Activated CD8-positive, alpha-beta memory T cell treated with anti-CD3 and anti-CD28 coated beads for 36 hours (primary cell): ENCODE measurements around the gene MESD. TPM values are rescaled to one million over a fixed set of nuclear protein-coding genes. Genes with fewer than 3 reads are reported as not detected.
"Not testable (repeated sequence)": the region's sequence is repeated elsewhere in the genome, so short reads cannot be mapped to it uniquely, and the experiment has no call there.

Experiments used
- CTCF ChIA-PET: fragments of 350-600 bp; sonication (Branson Sonifier 250); formaldehyde crosslinking; loops from one replicate; lab custom pipeline; 2021; ENCODE audit warnings: antibody characterized with exemption; lab: Charles Lee
- POLR2A ChIA-PET: fragments of 350-600 bp; sonication (Branson Sonifier 250); formaldehyde crosslinking; loops from one replicate; lab custom pipeline; 2021; ENCODE audit warnings: antibody characterized with exemption; lab: Charles Lee
- total RNA-seq, 2 experiments: library from RNA; stranded (reverse); gene quantifications; one replicate each; pipeline ENCODE4 v1.2.3, GENCODE V29; 2021

MESD gene
- total RNA-seq, 2 experiments from 2014 or later, result 26.5 to 28.1 TPM

DNA sequence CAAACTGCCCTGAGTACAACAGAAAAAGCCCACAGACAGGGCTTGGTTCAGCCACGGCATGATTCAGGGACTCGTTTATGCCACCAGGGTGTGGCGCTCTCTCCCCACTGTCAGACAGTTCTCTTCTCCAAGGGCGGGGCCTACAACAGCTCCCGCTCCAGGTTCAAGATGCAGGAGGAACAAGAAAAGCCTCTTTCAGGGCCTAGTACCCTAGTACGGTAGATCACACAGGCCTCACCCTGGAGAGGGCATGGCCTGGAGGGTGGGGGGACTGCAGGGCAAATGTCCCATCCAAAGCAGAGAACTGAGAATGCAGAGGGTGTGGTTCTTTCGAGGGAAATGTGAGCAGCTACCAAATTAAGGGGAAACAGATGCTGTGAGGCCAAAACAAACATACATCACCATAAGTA is 12.0 kb downstream of the MESD start:
- ChIA-PET POLR2A (no interaction called here), CTCF (interaction anchor here (1.2 to 1.9 kb wide), 2 partner anchors 9 to 289 kb away, joined by 3 to 4 read pairs; no protein-coding TSS in a partner anchor)

DNA sequence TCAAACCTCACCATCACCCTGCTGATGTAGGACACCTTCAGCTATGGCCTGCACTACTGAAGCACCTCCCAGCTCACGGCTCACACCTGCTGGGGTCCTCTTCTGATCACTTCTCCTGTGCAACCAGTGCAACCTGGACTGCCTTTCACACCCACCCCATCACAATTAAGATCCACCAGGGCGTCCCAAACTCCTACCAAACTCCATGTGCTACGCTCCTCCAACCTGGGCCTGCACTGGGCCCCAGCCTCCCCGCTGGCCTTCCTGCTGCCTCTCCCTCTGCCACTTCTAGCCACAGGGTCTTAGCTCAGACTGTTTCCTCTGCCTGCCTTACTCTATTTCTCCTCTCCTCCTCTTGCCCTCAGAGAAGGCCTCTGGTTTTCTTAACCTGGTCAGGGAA is 12.8 kb downstream of the MESD start:
- CTCF ChIA-PET, result interaction anchor here (0.8 to 1.9 kb wide), 2 partner anchors 24 to 289 kb away, joined by 3 to 4 read pairs; partner anchors contain the start of gene TLNRD1
- POLR2A ChIA-PET, result no interaction called here

DNA sequence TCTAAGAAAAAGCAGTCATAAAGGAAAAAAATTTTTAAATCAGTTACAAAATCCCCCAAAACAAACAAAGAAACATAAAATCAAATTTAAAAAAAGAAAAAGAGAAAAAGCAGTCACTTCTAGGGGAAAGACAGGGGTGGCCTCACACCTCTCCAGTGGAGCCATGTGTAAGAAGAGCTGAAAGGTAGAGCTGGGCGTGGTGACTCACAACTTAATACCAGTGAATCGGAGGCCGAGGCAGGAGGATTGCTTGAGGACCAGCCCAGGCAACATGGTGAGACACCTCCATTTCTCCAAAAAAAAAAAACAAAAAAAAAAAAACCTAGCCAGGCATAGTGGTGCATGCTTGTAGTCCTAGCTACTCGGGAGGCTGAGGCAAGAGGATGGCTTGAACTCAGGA is 14.7 kb downstream of the MESD start:
- ChIA-PET POLR2A (no interaction called here), CTCF (no interaction called here)

DNA sequence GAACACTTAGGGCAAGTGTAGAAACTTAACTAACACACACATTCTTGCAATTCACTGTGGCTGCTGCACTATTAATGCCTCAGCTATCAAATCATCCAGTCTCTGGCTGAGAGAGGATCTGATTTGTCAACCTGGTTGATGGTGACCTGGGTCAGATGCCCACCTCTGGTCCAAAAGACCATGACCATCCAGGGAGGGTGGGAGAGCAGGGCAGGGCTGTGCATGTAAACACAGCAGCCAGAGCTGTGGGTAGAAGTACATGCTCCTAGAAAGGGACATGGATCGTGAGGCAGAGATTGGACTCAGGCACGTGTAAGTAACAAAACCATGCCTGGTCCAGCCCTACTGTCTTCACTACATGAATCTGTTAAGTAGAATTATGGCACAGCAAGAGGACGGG is 17.3 kb downstream of the MESD start:
- POLR2A ChIA-PET, result no interaction called here

DNA sequence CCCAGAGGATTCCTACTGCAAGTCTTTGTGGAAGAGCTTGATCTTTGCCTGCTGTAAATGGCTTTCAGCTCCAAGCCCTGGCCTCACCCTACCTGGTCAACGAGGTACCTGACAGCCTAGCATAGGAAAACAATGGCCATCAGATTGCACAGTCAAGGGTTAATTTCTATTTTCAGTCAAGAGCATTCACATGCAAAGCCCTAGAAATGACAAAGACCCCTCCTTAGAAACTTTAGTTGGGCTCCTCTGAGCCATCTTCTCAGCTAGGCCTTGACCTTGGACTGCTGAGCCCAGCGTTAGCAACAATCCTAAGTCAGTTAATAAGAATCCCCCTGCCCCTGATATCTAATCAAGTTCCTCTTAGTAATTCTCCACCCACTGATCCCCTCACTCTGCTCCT is 18.5 kb downstream of the MESD start:
- ChIA-PET CTCF (interaction anchor here (1.4 to 2.1 kb wide), 2 partner anchors 96 to 188 kb away, joined by 3 to 4 read pairs; no protein-coding TSS in a partner anchor), POLR2A (interaction anchor here (0.7 kb wide), 1 partner anchor 37 kb away, joined by 3 read pairs; no protein-coding TSS in a partner anchor)

More for the DNA sequence above, 17.3 kb downstream of the MESD start:
- CTCF ChIA-PET, result interaction anchor here (1.0 kb wide), 1 partner anchor 294 kb away, joined by 3 read pairs; no protein-coding TSS in a partner anchor

DNA sequence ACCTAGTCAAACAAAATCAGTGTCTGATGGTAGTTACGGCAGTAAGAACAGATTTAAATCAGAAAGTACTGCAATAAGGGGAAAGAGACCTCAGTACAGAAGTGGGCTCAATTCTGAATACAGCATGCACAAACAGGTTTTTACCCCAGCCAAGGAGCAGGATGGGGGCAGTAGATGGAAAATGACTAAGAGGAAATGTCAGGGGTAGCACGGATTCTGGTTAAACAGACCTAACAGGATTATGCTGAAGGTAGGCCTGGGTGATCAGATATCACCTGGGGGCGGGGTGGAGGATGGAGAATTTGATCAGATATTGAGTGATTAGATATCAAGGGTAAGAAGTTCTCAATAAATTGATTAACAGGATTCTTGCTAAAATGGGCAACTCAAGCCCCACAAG is 19.0 kb downstream of the MESD start:
- POLR2A ChIA-PET, result no interaction called here
- CTCF ChIA-PET, result interaction anchor here (1.0 to 3.3 kb wide), 8 partner anchors 11 to 514 kb away, joined by 3 to 13 read pairs (median 5); partner anchors contain the start of gene CEMIP

DNA sequence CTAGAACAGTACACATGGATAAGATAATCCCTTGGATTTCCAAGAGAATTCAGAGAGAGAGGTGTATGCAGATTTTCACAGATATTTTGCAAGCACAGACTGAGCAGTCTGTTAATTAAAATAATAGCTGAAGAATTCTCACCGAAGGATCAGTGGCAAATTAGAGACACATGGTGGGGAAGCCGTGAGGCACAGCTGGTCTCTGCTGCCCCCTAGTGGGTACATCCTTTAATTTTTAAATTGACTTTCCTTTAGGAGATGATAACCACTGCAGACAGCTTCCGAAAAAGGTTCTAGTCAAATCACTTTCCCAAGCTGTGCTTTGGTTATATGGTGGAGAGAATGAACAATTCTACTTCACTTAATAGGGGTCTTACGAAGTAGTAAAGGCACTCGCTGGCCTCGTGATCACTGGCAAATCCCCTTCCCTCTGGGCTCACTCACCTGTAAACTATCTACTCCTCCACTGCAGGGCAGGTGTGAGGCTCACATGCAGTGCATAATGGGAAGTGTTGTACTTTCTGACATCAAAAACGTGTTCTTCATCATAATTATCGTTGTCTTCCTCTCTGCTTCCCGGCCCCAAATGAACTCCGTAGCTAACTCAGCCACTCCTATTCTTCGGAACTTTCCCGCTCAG is 19.5 kb downstream of the MESD start:
- ChIA-PET CTCF (interaction anchor here (0.7 to 3.3 kb wide), 13 partner anchors 11 to 513 kb away, joined by 3 to 13 read pairs (median 4); partner anchors contain the start of gene CEMIP), POLR2A (interaction anchor here (0.8 kb wide), 1 partner anchor 10 kb away, joined by 6 read pairs; no protein-coding TSS in a partner anchor)

DNA sequence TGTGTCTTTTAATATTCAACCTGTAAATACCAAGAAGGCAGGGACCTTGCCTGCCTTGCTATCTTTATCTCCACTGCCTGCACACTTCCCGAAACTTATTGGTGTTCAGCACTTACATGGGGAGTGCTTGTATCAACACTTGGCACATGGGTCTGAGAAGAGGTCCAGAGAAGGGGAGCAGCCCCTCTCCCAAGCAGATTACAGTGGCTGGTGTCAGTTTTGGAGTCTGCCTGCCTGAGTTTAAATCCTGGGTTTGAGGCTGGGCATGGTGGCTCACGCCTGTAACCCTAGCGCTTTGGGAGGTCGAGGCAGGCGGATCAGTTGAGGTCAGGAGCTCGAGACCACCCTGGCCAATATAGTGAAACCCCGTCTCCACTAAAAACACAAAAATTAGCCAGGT is 20.3 kb downstream of the MESD start:
- CTCF ChIA-PET, result interaction anchor here (0.7 to 3.3 kb wide), 8 partner anchors 42 to 512 kb away, joined by 3 to 13 read pairs (median 4); partner anchors contain the start of gene CEMIP
- POLR2A ChIA-PET, result interaction anchor here (0.8 kb wide), 1 partner anchor 9 kb away, joined by 6 read pairs; no protein-coding TSS in a partner anchor

DNA sequence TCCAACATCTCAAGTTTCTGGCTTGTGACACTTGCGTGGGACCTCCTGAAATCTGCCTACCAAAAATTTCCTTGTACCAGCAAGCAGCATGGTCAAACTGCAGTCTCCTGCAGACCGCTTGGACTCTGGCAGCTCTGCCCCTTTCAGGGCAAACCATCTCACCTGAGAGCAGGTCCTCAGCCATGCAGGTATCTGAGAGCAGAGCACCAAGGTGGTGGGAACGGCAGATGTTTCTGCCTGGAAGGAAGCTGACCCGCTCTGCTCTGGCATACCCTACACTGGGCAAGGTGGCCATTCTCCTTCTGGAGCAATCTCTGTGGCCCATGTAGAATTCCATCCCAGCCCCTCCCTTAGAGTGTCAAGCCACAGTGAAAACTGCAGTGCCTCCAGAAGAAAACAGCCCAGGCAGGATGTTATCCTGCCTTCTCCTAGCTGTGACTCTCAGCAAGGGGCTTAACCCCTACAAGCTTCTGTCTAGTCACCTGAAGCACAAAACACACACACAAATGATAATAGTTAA is 21.6 kb downstream of the MESD start:
- ChIA-PET CTCF (interaction anchor here (0.7 to 3.3 kb wide), 3 partner anchors 9 to 512 kb away, joined by 3 to 13 read pairs (median 4); partner anchors contain the start of gene CEMIP), POLR2A (no interaction called here)

DNA sequence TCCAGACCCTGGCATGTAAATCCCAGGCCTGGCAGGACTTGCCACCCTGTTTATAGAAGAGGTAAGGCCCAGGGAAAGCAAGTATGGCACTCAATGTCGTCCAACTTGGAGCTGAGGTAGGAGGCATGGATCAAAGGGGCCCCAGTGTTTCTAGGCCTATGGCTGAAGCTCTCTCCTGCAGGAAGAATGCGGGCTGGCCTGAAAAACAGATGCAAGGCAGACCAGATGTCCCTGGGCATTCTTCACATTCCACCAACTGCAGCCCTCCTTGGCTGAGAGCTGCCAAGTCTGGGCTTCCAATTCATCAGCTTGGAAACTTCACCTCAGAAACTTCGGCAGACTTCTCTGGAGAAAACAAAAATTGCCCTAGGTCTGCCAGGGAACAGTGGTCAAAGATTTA is 22.2 kb downstream of the MESD start:
- ChIA-PET CTCF (interaction anchor here (1.3 to 3.3 kb wide), 2 partner anchors 187 to 299 kb away, joined by 3 to 13 read pairs; partner anchors contain the start of gene CEMIP), POLR2A (no interaction called here)

DNA sequence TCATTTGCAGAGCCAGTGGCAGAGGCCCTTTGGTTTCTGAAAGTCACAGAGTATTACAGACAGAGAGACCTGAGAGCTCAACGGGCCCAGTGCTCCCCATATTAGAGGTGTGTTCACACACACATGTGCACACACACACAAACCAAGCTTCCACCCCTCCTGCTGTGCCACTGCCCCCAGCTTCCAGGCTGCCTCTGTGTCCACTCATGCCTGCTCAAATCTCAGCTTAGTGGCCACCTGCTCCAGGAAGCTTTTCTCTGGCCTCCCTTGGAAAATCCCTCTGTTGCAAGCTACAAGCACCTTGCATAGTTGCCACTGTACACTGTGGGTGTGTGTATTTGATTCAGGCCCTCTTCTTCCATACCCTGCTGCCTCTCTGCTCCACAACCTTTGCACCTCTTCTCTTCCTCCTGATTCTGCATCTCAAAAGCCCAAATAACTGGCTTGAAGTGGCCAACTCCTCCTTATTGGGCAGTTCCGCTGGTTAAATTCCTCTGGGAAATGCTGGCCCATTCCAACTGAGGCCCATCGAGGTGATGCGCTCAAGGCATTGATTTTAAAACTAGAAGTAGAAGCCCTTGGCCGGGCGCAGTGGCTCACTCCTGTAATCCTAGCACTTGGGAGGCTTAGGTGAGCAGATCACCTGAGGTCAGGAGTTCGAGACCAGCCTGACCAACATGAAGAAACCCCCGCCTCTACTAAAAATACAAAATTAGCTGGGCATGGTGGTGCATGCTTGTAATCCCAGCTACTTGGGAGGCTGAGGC is 23.0 kb downstream of the MESD start:
- CTCF ChIA-PET, result interaction anchor here (0.6 to 1.3 kb wide), 2 partner anchors 16 to 299 kb away, joined by 3 read pairs; no protein-coding TSS in a partner anchor
- POLR2A ChIA-PET, result no interaction called here

DNA sequence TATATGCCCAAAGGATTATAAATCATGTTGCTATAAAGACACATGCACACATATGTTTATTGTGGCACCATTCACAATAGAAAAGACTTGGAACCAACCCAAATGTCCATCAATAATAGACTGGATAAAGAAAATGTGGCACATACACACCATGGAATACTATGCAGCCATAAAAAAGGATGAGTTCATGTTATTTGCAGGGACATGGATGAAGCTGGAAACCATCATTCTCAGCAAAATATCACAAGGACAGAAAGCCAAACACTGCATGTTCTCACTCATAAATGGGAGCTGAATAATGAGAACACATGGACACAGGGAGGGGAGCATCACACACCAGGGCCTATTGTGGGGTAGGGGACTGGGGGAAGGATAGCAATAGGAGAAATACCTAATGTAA is 24.2 kb downstream of the MESD start:
- POLR2A ChIA-PET, result not testable (repeated sequence)

DNA sequence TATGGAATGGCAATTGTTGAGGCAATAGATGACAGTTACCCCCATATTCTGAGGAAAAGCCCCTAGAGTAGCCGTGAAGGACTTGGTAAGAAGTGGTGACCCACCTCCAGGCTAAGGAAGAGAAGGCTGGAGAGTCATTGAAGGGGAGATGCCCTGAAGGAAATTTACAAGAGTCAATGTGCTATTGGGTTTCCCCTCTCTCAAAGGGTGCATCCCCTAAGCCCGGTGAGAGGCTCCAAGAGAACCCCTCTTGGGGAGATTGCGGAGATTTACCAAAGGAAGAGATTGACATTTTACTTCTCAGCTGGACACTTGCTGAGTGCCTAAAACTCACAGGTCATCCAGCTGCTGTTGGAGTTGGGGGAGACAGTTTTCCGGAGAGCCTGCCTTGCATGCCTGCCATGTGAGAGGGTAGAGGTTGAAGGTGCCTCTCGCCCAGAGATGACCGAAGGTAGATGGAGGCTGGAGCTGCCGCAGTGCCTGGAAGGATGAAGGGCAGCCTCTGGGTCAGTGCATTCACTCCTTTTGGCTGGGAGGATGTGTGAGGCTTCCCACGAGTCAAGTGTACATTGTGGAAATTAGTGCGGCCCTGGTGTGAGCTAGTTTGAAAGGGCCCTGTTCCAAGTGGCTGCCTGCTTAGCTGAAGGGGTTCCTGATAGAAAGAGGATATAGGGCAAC is 30.7 kb downstream of the MESD start:
- CTCF ChIA-PET, result interaction anchor here (0.9 to 1.5 kb wide), 2 partner anchors 10 to 11 kb away, joined by 3 to 5 read pairs; no protein-coding TSS in a partner anchor
- POLR2A ChIA-PET, result no interaction called here

More for the DNA sequence above, 24.2 kb downstream of the MESD start:
- CTCF ChIA-PET, result not testable (repeated sequence)

DNA sequence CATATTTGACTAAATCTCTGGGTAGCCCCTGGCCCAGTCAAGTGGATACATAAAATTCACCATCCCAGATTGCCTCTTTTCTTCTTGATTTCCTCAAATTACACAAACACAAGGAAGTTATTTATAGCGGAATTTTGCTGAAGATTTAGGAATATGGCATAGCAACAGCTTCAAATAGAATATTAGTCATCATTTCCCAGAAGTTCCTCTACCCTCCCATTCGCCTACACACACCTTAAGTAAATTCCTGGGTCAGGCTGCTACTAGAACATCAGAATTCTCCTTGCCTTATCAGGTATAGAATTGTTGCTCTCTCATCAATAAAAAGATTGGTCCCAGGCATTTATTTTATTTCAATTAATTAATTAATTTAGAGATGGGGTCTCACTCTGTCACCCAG is 31.6 kb downstream of the MESD start:
- ChIA-PET POLR2A (no interaction called here), CTCF (no interaction called here)

DNA sequence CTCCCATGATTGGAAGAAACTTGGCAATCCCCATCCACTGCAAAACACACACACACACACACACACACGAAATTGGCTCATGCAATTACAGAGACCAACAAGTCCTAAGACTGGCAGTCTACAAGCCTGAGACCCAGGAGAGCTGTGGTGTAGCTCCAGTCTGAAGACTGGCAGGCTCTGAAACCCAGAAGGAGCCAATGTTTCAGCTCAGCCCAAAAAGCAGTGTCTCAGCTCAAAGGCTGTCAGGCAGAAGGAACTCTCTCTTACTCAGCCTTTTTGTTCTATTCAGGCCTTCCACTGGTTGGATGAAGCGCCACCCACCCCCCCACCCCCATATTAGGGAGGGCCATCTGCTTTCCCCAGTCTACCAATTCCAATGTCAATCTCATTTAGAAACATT is 32.1 kb downstream of the MESD start:
- ChIA-PET POLR2A (no interaction called here), CTCF (no interaction called here)

DNA sequence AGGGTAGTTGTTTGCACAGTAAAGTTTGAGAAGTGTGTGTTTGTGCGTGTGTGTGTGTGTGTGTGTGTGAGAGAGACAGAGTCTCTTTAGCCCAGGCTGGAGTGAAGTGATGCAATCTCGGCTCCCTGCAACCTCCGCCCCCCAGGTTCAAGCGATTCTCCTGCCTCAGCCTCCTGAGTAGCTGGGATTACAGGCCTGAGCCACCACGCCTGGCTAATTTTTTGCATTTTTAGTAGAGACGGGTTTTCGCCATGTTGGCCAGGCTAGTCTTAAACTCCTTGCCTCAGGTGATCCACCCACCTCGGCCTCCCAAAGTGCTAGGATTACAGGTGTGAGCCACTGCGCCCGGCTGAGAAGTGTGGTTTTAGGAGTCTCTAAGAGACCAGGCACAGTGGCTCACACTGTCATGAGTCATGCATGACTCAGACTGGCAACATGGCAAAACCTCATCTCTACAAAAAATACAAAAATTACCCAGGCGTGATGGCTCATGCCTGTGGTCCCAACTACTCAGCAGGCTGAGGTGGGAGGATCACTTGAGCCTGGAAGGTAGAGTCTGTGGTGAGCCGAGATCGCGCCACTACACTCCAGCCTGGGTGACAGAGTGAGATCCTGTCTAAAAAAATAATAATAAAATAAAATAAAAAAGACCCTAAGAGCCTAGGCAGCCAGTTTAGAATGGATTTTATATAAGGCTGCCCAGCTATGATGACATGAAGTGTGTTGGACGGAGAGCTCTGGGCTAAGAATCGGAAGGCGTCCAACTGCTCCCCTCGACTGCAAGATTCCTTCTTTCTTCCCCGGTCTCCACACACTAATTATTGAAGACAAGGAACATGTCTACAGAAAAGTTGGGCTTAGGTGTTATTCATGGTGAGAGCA is 33.8 kb downstream of the MESD start:
- POLR2A ChIA-PET, result not testable (repeated sequence)
- CTCF ChIA-PET, result interaction anchor here (1.5 kb wide), 1 partner anchor 310 kb away, joined by 3 read pairs; no protein-coding TSS in a partner anchor

DNA sequence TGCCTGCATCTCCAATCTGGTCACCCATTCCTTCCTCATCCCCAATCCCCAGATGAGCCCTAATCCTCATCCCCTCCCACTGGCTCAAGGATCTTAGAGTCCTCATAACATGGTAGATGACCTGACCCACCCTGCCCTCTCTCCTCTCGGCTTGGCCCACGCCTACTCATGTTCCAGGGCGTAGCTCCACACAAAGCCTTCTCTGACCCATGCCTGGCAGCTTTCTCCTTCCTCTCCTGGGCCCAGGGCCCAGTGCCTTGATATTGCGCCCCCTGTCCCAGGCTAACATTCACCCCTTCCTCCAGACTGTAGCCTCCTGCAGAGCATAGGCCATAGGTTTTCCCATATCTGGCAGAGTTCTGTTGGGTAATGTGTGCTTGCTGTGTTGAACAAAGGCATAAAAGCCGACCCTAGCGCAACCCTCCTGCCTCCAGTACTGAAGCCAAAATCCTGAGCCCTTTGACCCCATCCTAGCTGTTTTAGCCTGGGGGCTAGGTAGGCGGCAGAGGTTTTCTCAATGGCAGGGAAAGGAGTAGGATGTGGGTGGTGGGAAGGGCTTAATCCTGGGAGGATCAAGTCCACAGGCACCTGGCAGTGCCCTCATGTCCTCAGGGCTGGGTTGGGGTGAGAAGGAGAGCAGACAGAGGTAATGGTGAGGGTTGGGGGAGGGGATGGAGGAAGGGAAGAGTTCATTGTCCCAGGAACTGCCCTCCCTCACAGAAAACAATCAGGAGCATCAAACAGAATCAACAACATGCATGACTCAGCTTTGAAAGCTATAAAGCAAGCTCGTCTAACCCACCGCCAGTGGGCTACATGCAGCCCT is 35.5 kb downstream of the MESD start:
- ChIA-PET CTCF (no interaction called here), POLR2A (no interaction called here)
